Measurements from ENCODE around the gene KIF26B.

Gene KIF26B

DNA sequence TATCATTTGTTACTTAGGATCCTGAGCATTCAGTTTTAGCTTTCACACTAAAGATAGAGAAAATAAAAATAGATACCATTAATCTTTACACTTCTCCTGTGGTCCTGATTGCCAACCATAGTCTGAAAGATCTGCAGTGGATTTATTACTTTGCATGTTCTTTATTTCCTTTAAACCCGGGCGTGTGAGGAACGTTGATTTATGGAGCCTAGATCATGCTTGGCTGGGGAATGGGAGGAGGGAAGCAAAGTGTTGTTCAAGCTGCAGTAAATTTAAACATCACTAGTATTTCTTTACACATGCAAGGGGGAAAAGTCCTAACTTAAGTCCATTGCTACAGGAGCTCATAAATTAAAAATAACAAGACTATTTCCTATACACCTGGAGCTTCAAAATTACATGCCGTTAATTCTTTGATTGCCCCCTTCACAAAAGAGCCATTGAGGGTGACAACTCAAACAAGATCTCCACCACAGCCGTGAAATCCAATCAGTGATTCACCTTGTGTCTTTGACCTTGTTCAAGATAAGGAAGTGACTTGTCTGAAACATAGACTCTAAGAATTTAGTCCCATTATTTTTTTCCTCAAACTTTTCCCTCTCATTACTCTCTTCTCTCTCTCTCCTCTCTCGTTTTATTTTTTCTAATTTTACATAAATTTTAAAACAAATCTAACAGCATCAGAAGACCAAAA, 282.7 kb downstream of the KIF26B start:
- Histone ChIP-seq H3K4me1 (ENCODE audit: insufficient read depth, low read length) (no peaks in the 10 kb centered on the region), H3K36me3 (ENCODE audit: insufficient read depth, low read length) (no peaks in the 10 kb centered on the region), H3K9me3 (ENCODE audit: control insufficient read depth, insufficient read depth, low read length) (no peaks in the 10 kb centered on the region), H3K9ac (ENCODE audit: low read depth, low read length) (no peak overlapping the region)

DNA sequence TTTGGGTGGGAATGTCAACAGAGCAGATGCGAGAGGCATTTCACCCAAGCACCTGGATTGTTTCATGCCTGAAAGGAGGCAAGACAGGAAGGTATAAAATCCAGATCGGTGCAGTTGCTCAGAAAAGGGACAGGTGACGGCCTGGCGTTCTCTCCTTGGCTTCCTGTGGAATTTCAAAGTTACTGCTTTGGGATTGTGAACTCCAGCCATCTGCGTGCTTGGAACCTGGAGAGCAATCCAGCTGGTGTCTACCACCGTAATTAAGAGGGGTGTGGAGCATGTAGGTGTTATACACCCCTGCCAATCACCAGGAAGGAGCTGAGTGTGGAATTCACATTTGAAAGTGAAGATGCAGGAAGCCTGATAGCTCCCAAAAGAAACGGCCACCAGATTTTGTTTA, 286.1 kb downstream of the KIF26B start:
- Histone ChIP-seq H3K9ac (ENCODE audit: low read depth, low read length) (no peak overlapping the region), H3K4me1 (ENCODE audit: insufficient read depth, low read length) (no peaks in the 10 kb centered on the region), H3K36me3 (ENCODE audit: insufficient read depth, low read length) (no peaks in the 10 kb centered on the region), H3K9me3 (ENCODE audit: control insufficient read depth, insufficient read depth, low read length) (peaks cover under 1% of the 10 kb centered on the region; the same call in 1 of the 2 replicates)

DNA sequence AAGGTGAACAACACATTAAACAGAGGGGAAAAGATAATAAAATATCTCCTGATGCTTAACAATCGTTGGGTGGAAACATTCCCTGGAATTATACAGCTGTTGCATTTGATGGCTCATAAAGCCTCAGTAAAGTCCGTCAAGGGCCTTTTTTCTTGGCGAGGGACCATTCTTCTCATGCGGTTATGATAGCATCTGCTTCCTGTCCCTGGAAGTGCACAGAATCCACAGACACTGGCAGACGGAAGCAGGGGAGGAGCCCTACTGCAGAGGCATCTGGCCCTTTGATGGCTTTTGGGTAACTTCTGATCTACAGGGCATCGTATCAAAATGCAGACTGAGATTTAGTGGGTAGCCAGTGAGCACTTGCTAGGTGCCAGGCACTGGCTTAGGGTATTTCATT, 286.9 kb downstream of the KIF26B start:
- H3K9me3 ChIP-seq (ENCODE audit: control insufficient read depth, insufficient read depth, low read length) = peaks cover 3% of the 10 kb centered on the region; the same call in 1 of the 2 replicates
- H3K4me1 ChIP-seq (ENCODE audit: insufficient read depth, low read length) = no peaks in the 10 kb centered on the region
- H3K36me3 ChIP-seq (ENCODE audit: insufficient read depth, low read length) = no peaks in the 10 kb centered on the region
- no peak overlapping the region for H3K9ac ChIP-seq (ENCODE audit: low read depth, low read length)

DNA sequence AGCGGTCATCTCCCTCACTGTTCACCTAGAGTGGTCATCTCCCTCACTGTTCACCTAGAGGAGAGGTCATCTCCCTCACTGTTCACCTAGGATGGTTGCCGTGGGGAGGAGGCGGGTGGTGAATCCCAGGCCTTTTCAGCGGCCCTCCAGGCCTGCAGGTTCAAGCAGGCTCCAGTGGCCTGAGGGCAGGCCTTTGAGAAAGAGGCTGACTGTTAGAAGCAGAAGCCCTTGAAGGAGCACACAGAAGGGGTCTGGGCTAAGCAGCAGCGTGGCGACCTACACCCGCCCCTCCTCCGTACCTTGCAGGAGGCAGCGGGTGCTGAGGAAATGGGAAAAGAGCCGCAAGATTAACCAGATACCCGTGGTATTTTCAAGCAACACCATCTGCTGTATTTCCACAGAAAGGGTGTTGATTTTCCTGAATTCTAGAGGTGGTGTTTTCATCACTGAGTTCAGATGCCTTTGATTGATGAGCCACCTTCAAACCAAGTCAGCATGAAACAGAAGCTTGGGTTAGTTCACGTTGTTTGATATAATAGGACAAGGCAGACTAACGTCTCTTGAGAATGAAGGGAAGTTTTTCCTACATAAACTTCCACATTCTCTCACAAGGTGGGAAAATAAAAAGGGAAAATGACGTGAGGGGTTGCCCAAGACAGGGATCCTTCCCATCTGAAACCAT, 289.5 kb downstream of the KIF26B start:
- peaks cover 5% of the 10 kb centered on the region; the same call in 1 of the 2 replicates for H3K4me1 ChIP-seq (ENCODE audit: insufficient read depth, low read length)
- H3K9me3 ChIP-seq (ENCODE audit: control insufficient read depth, insufficient read depth, low read length) = peaks cover 3% of the 10 kb centered on the region; the same call in 1 of the 2 replicates
- no peak overlapping the region for H3K9ac ChIP-seq (ENCODE audit: low read depth, low read length)
- no peaks in the 10 kb centered on the region for H3K36me3 ChIP-seq (ENCODE audit: insufficient read depth, low read length)

- no peak overlapping the region for H3K9ac ChIP-seq (ENCODE audit: low read depth, low read length)
- H3K4me1 ChIP-seq (ENCODE audit: insufficient read depth, low read length) = peaks cover 11% of the 10 kb centered on the region; the same call in 1 of the 2 replicates
- no peaks in the 10 kb centered on the region for H3K36me3 ChIP-seq (ENCODE audit: insufficient read depth, low read length)
- peaks cover 3% of the 10 kb centered on the region; the same call in 1 of the 2 replicates for H3K9me3 ChIP-seq (ENCODE audit: control insufficient read depth, insufficient read depth, low read length)
These were observed 290.2 kb downstream of the KIF26B start for GRCh38 chr1:245444945-245445344.

DNA sequence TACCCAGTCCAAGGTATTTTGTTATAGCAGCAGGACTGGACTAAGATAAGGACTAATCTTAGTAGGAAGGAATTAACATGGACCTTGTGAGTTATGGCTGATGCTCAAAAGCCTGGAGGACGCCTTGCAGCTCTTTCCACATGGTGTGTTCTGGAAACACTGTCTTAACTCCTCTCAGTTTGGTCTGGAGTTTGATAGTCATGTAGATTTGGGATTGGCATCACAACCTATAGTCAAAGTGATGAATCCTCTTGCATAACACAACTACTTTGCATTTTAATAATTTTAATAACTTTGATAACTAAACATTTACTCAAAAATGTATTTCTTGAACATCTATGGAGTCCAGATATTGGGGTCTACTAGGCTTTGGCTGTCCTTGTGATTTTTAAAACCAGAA, 293.7 kb downstream of the KIF26B start:
- peaks cover 3% of the 10 kb centered on the region; the same call in 1 of the 2 replicates for H3K9me3 ChIP-seq (ENCODE audit: control insufficient read depth, insufficient read depth, low read length)
- H3K9ac ChIP-seq (ENCODE audit: low read depth, low read length) = no peak overlapping the region
- peaks cover 17% of the 10 kb centered on the region; the same call in 1 of the 2 replicates for H3K4me1 ChIP-seq (ENCODE audit: insufficient read depth, low read length)
- H3K36me3 ChIP-seq (ENCODE audit: insufficient read depth, low read length) = no peaks in the 10 kb centered on the region

GRCh38 chr1:245448975-245449431, 294.2 kb downstream of the KIF26B start:
- Histone ChIP-seq H3K9me3 (ENCODE audit: control insufficient read depth, insufficient read depth, low read length) (peaks cover 3% of the 10 kb centered on the region; the same call in 1 of the 2 replicates), H3K36me3 (ENCODE audit: insufficient read depth, low read length) (no peaks in the 10 kb centered on the region), H3K9ac (ENCODE audit: low read depth, low read length) (no peak overlapping the region), H3K4me1 (ENCODE audit: insufficient read depth, low read length) (peaks cover 17% of the 10 kb centered on the region; the same call in 1 of the 2 replicates)

DNA sequence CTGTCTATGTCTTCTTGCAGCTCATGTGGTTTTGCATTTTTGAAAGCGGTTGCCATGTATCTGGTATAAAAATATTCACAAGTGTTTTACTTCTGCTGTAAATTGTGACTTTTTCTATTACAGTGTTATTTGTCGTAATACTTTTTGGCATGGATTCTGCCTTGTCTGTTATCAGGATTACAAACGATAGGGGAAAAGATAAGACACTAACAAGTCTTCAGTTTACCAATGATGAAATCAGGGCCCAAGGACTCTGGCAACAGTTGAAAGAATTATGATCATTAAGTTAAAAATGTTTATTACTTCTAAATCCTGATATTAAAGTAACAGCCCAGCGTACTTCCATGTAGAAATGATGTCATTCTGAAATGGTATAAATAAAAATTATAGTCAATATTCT, 298.8 kb downstream of the KIF26B start:
- Histone ChIP-seq H3K4me1 (ENCODE audit: insufficient read depth, low read length) (peaks cover 20% of the 10 kb centered on the region; the same call in 1 of the 2 replicates), H3K9ac (ENCODE audit: low read depth, low read length) (no peak overlapping the region), H3K9me3 (ENCODE audit: control insufficient read depth, insufficient read depth, low read length) (no peaks in the 10 kb centered on the region), H3K36me3 (ENCODE audit: insufficient read depth, low read length) (no peaks in the 10 kb centered on the region)

DNA sequence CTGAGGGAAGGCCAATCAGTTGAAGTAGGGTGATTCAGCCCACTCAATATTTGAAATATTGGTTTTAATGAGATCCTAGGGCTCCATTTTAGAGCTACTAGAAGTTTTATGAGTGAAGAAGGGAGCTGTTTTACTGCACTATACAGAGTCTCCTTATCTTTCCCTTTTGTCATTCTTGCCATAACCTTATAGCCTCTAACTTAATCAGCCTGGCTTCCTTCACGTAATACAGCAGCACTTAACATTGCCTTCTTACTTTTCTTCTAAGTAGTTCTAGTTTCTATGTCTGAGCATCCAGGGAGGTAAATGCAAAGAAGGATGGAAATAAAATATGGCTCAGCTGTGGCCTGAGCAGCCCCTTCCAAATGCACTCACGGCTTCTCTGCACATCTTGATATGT, 299.3 kb downstream of the KIF26B start:
- Histone ChIP-seq H3K36me3 (ENCODE audit: insufficient read depth, low read length) (no peaks in the 10 kb centered on the region), H3K9me3 (ENCODE audit: control insufficient read depth, insufficient read depth, low read length) (no peaks in the 10 kb centered on the region), H3K4me1 (ENCODE audit: insufficient read depth, low read length) (peaks cover 17% of the 10 kb centered on the region; the same call in 1 of the 2 replicates), H3K9ac (ENCODE audit: low read depth, low read length) (no peak overlapping the region)

- Histone ChIP-seq H3K4me1 (ENCODE audit: insufficient read depth, low read length) (0 out of 2 replicates have a peak, but pooled peaks cover 3% of the 10 kb centered on the region), H3K9ac (ENCODE audit: low read depth, low read length) (no peak overlapping the region), H3K36me3 (ENCODE audit: insufficient read depth, low read length) (no peaks in the 10 kb centered on the region), H3K9me3 (ENCODE audit: control insufficient read depth, insufficient read depth, low read length) (no peaks in the 10 kb centered on the region)
These were observed 302.8 kb downstream of the KIF26B start for GRCh38 chr1:245457562-245457961.

- Histone ChIP-seq H3K4me1 (ENCODE audit: insufficient read depth, low read length) (0 out of 2 replicates have a peak, but pooled peaks cover 3% of the 10 kb centered on the region), H3K36me3 (ENCODE audit: insufficient read depth, low read length) (no peaks in the 10 kb centered on the region), H3K9ac (ENCODE audit: low read depth, low read length) (no peak overlapping the region), H3K9me3 (ENCODE audit: control insufficient read depth, insufficient read depth, low read length) (no peaks in the 10 kb centered on the region)
These were observed 303.4 kb downstream of the KIF26B start for GRCh38 chr1:245458234-245458633.

- Histone ChIP-seq H3K9me3 (ENCODE audit: control insufficient read depth, insufficient read depth, low read length) (no peaks in the 10 kb centered on the region), H3K36me3 (ENCODE audit: insufficient read depth, low read length) (no peaks in the 10 kb centered on the region), H3K4me1 (ENCODE audit: insufficient read depth, low read length) (0 out of 2 replicates have a peak, but pooled peaks cover 3% of the 10 kb centered on the region), H3K9ac (ENCODE audit: low read depth, low read length) (no peak overlapping the region)
These were observed 304.0 kb downstream of the KIF26B start for GRCh38 chr1:245458761-245459174.

DNA sequence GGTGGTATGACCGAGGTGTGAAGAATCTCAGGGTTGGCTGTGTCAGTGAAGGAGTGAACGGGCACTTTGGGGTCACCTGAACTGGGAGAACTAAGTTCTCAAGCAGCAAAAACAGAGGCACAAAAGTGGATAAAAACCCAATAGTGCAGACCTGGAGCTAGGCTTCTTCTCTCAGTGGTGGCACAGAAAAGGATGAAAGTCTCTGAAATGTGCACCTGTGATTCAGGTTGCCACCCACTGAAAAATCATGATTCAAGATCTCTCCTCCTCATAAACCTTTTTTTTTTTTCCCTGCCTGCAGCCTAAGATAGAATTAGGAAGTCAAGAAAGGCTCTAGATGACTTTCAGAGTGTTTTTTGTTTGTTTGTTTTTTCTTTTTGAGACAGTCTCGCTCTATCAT, 304.8 kb downstream of the KIF26B start:
- H3K36me3 ChIP-seq (ENCODE audit: insufficient read depth, low read length) = no peaks in the 10 kb centered on the region
- H3K9ac ChIP-seq (ENCODE audit: low read depth, low read length) = no peak overlapping the region
- H3K9me3 ChIP-seq (ENCODE audit: control insufficient read depth, insufficient read depth, low read length) = no peaks in the 10 kb centered on the region
- 0 out of 2 replicates have a peak, but pooled peaks cover 2% of the 10 kb centered on the region for H3K4me1 ChIP-seq (ENCODE audit: insufficient read depth, low read length)

- Histone ChIP-seq H3K36me3 (ENCODE audit: insufficient read depth, low read length) (no peaks in the 10 kb centered on the region), H3K4me1 (ENCODE audit: insufficient read depth, low read length) (peaks cover 6% of the 10 kb centered on the region; the same call in 1 of the 2 replicates), H3K9ac (ENCODE audit: low read depth, low read length) (no peak overlapping the region), H3K9me3 (ENCODE audit: control insufficient read depth, insufficient read depth, low read length) (no peaks in the 10 kb centered on the region)
These were observed 306.9 kb downstream of the KIF26B start for GRCh38 chr1:245461681-245462080.

All from ES-I3 (cell line).